GM12878 (cell line): ENCODE data around the gene WIPF1. TPM values are rescaled to one million over a fixed set of nuclear protein-coding genes. Genes with fewer than 3 reads are reported as not detected.
A peak's percentile ranks its signal among the peaks of the same experiment; 100 is the strongest.

Experiments
- ATAC-seq: fragments of 200-7000 bp; cut with Tn5 transposase; 3 replicates; pipeline ENCODE4 v1.9.1; 2020; ENCODE audit warnings: mild to moderate bottlenecking, moderate library complexity
- BruUV-seq: library from RNA; stranded (reverse); fragments of 400-500 nt; replicated peaks from 2 replicates; lab custom pipeline; 2021; lab: Mats Ljungman, UMichigan
- CTCF ChIA-PET: fragments of 300-600 bp; sonication (Branson Sonifier 250); formaldehyde crosslinking; extraction: SDS; loops from one replicate; lab custom pipeline; 2021; ENCODE audit warnings: inconsistent platforms; lab: Yijun Ruan, JAX
- POLR2A ChIA-PET: fragments of 350-600 bp; formaldehyde crosslinking; extraction: SDS; loops from one replicate; lab custom pipeline; 2021; ENCODE audit warnings: inconsistent platforms; lab: Charles Lee
- RAD21 ChIA-PET: fragments of 300-600 bp; sonication (Branson Sonifier 250); formaldehyde crosslinking; loops from one replicate; lab custom pipeline; 2023; ENCODE audit warnings: antibody characterized with exemption; ENCODE audit not compliant: unreplicated experiment; lab: Charles Lee
- SMC1A ChIA-PET: fragments of 300-600 bp; sonication (Branson Sonifier 250); formaldehyde crosslinking; loops from one replicate; lab custom pipeline; 2023; ENCODE audit not compliant: unreplicated experiment, uncharacterized antibody; lab: Charles Lee
- DNase-seq: peaks from one replicate; pipeline ENCODE4 v3.0.0-alpha.2; 2011; ENCODE audit warnings: low read depth, low spot score
- FAIRE-seq: peaks from 3 replicates; lab custom pipeline; 2011; peaks lifted over from hg19 to GRCh38; lab: Jason Lieb, UNC
- H2AFZ ChIP-seq: 2 replicates; pipeline ENCODE4 v1.6.0; 2011; ENCODE audit warnings: low read depth, low read length, control low read depth; ENCODE audit not compliant: control insufficient read depth
- H3K27ac ChIP-seq: 2 replicates; pipeline ENCODE4 v1.5.1; 2011; ENCODE audit warnings: control low read depth; ENCODE audit not compliant: control insufficient read depth, insufficient read depth
- H3K27me3 ChIP-seq, 2 experiments: replicated peaks in 1 of 2; 2 replicates each; pipeline versions ENCODE4 v1.6.0 to v1.6.1; 2011; ENCODE audit warnings: low read length in 1 of 2; ENCODE audit not compliant: control insufficient read depth in 2 of 2, insufficient read depth in 2 of 2
- H3K36me3 ChIP-seq, 2 experiments: 2 replicates each; pipeline ENCODE4 v1.5.1; 2011; ENCODE audit warnings: low read length in 1 of 2; ENCODE audit not compliant: control insufficient read depth in 2 of 2, insufficient read depth in 2 of 2
- H3K4me1 ChIP-seq: 2 replicates; pipeline ENCODE4 v1.6.1; 2011; ENCODE audit warnings: mild to moderate bottlenecking, low read length, moderate library complexity, mixed read lengths; ENCODE audit not compliant: control insufficient read depth, insufficient read depth
- H3K4me2 ChIP-seq: 2 replicates; pipeline ENCODE4 v1.6.0; 2011; ENCODE audit warnings: control low read depth; ENCODE audit not compliant: control insufficient read depth, insufficient read depth
- H3K4me3 ChIP-seq: fragments of 200-600 bp; sonication (generic); 2 replicates; pipeline ENCODE4 v1.5.1; 2016
- H3K79me2 ChIP-seq: 2 replicates; pipeline ENCODE4 v1.6.0; 2011; ENCODE audit warnings: low read length; ENCODE audit not compliant: control insufficient read depth, insufficient read depth
- H3K9ac ChIP-seq: 2 replicates; pipeline ENCODE4 v1.8.0; 2011; ENCODE audit warnings: low read length, control low read depth, mixed read lengths; ENCODE audit not compliant: control insufficient read depth, insufficient read depth
- H3K9me3 ChIP-seq: replicated peaks from 3 replicates; pipeline ENCODE4 v1.5.1; 2011; ENCODE audit warnings: mild to moderate bottlenecking, low read length; ENCODE audit not compliant: control insufficient read depth, insufficient read depth
- H4K20me1 ChIP-seq: 2 replicates; pipeline ENCODE4 v1.6.0; 2011; ENCODE audit not compliant: control insufficient read depth, insufficient read depth
- BACH1 ChIP-seq: fragments of 450-650 bp; IDR thresholded peaks from 2 replicates; pipeline ENCODE4 v1.6.1; 2017; ENCODE audit warnings: mild to moderate bottlenecking, borderline replicate concordance
- BMI1 ChIP-seq: fragments of 450-650 bp; IDR thresholded peaks from 2 replicates; pipeline ENCODE4 v1.6.1; 2016; ENCODE audit warnings: mild to moderate bottlenecking, moderate library complexity, borderline replicate concordance
- CREB1 ChIP-seq: IDR thresholded peaks from 2 replicates; pipeline ENCODE4 v1.6.1; 2012; ENCODE audit warnings: low read depth, mild to moderate bottlenecking, inconsistent platforms
- CREM ChIP-seq: IDR thresholded peaks from 2 replicates; pipeline ENCODE4 v1.6.1; 2014; ENCODE audit warnings: antibody characterized with exemption, low read depth
- ETV6 ChIP-seq, 2 experiments: fragments of 450-650 bp in 1 of 2; IDR thresholded peaks in 1 of 2; conservative IDR thresholded peaks in 1 of 2; 2 replicates each; pipeline ENCODE4 v1.6.1; 2014; ENCODE audit warnings: antibody characterized with exemption in 1 of 2, borderline replicate concordance in 1 of 2, low read depth in 1 of 2, mild to moderate bottlenecking in 1 of 2, moderate library complexity in 1 of 2
- EZH2 ChIP-seq: IDR thresholded peaks from 2 replicates; pipeline ENCODE4 v1.6.1; 2012; ENCODE audit warnings: low read depth, mild to moderate bottlenecking, control low read depth, inconsistent platforms, low read length, borderline replicate concordance; ENCODE audit not compliant: control insufficient read depth
- FOXK2 ChIP-seq: fragments of 450-650 bp; IDR thresholded peaks from 2 replicates; pipeline ENCODE4 v1.6.1; 2017; ENCODE audit warnings: mild to moderate bottlenecking, moderate library complexity
- KLF5 ChIP-seq: fragments of 450-650 bp; IDR thresholded peaks from 2 replicates; pipeline ENCODE4 v1.6.1; 2014; ENCODE audit warnings: mild to moderate bottlenecking; ENCODE audit not compliant: partially characterized antibody
- LARP7 ChIP-seq: fragments of 450-650 bp; IDR thresholded peaks from 2 replicates; pipeline ENCODE4 v1.6.1; 2017; ENCODE audit warnings: mild to moderate bottlenecking
- MEF2A ChIP-seq: IDR thresholded peaks from 2 replicates; pipeline ENCODE4 v1.6.1; 2011; ENCODE audit warnings: low read depth, mild to moderate bottlenecking, low read length, moderate library complexity; ENCODE audit not compliant: insufficient read depth
- NRF1 ChIP-seq: conservative IDR thresholded peaks from 2 replicates; pipeline ENCODE4 v1.6.1; 2011; ENCODE audit warnings: mild to moderate bottlenecking, low read depth, low read length, improper control_type of control experiment
- TCF12 ChIP-seq: IDR thresholded peaks from 2 replicates; pipeline ENCODE4 v1.6.1; 2011; ENCODE audit warnings: low read depth, mild to moderate bottlenecking, low read length
- YBX1 ChIP-seq: fragments of 450-650 bp; IDR thresholded peaks from 2 replicates; pipeline ENCODE4 v1.6.1; 2016; ENCODE audit warnings: antibody characterized with exemption
- ZNF622 ChIP-seq: fragments of 450-650 bp; IDR thresholded peaks from 2 replicates; pipeline ENCODE4 v1.6.1; 2017; ENCODE audit warnings: mild to moderate bottlenecking, inconsistent platforms
- WGBS: methylation state at CpG from one replicate; pipeline ENCODE4 v1.1.6; 2016; ENCODE audit warnings: low lambda C conversion rate; ENCODE audit not compliant: insufficient replicate concordance, insufficient coverage; ENCODE audit errors: missing lambda C conversion rate; 5-methylcytosine and 5-hydroxymethylcytosine counted together
- in situ Hi-C: fragments of 300-500 bp; cut with MboI; formaldehyde crosslinking; loops from 9 replicates; pipeline ENCODE4 v1.14.3; 2018; ENCODE audit warnings: mixed read lengths
- intact Hi-C: fragments of 100-400 bp; cut with micrococcal nuclease; formaldehyde crosslinking; loops from one replicate; pipeline ENCODE4 v1.14.2; 2022; ENCODE audit not compliant: unreplicated experiment
- polyA plus RNA-seq, 11 experiments: library from polyadenylated mRNA; depleted of rRNA in 4 of 11; unstranded in 6 of 11; stranded (reverse) in 5 of 11; fragments of >200 nt; fragmentation: Nextera tagmentation in 4 of 11; fragmentation: Illumina TruSeq in 1 of 11; extraction: Ambion mirVana in 4 of 11; extraction: Trizol in 1 of 11; gene quantifications; 1 replicate in 1 of 11; 2 replicates in 10 of 11; pipeline versions ENCODE4 v1.2.1 to v1.2.3, GENCODE V29; 2011 to 2016; ENCODE audit warnings: inconsistent platforms in 2 of 11, missing spikeins in 2 of 11, low read depth in 1 of 11
- total RNA-seq, 4 experiments: library from RNA; depleted of rRNA in 3 of 4; stranded (reverse); fragments of >200 nt in 3 of 4; fragmentation: Illumina TruSeq in 1 of 4; extraction: Trizol in 1 of 4; gene quantifications; 2 replicates each; pipeline versions ENCODE4 v1.2.1 to v1.2.3, GENCODE V29; 2013 to 2021
- TF ChIP-seq, protein P1 (sequence below): IDR thresholded peaks from 2 replicates; pipeline ENCODE4 v1.6.1; 2012; ENCODE audit warnings: low read depth, low read length, improper control_type of control experiment
- TF ChIP-seq, protein P2 (sequence below): fragments of 450-650 bp; IDR thresholded peaks from 2 replicates; pipeline ENCODE4 v1.6.1; 2017; ENCODE audit warnings: mild to moderate bottlenecking, moderate library complexity
- TF ChIP-seq, protein P3 (sequence below): fragments of 450-650 bp; IDR thresholded peaks from 2 replicates; pipeline ENCODE4 v1.6.1; 2016; ENCODE audit warnings: mild to moderate bottlenecking
- TF ChIP-seq, protein P4 (sequence below): IDR thresholded peaks from 2 replicates; pipeline ENCODE4 v1.6.1; 2011; ENCODE audit warnings: mild to moderate bottlenecking, low read depth, low read length, moderate library complexity; ENCODE audit not compliant: insufficient replicate concordance

WIPF1 gene
- total and polyA plus RNA-seq, 10 of the 15 experiments (the other 5 are each of a cell fraction or from before 2014, with no cell fraction given): 23.1 to 188 (median 68.9) TPM

DNA sequence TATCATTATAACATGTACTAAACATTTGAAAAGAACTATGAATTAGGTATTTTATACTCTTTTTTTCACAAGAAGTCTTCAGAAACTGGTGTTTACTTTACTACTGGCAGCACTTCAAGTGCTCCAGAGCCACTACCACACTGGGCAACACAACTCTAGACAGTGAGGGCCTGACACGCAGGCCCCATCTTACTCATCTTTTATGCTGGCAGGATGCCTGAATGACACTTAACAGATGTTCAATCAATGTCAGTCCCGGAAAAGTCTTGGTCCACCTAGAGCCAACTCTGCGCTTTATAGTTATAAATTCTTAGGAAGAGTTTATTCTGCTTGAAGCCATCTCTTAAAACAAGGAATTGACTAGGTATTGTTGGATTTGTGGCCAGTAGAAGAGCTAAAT lies 8.7 kb upstream of the WIPF1 start:
- FAIRE-seq (no peak), ATAC-seq (peak; percentile 54), DNase-seq (no peak)
- SMC1A ChIA-PET: interaction anchor here (2.6 to 31.8 kb wide), 6 partner anchors 3 to 144 kb away, joined by 14 to 537 read pairs (median 457); partner anchors contain the start of gene WIPF1
- in situ Hi-C loops: no loop called here
- H3K27ac ChIP-seq: peak overlapping the region; percentile 45
- BruUV-seq: no TSS peak
- H3K9me3 ChIP-seq: no peaks in the 10 kb centered on the region
- 26% methylated on average over 3 of the region's 3 CpGs for WGBS
- H3K36me3 ChIP-seq: 0 out of 4 replicates have a peak, but pooled peaks cover 0 to 5% of the 10 kb centered on the region in 2 experiments
- no peak overlapping the region for H3K4me2 ChIP-seq
- CTCF ChIA-PET: interaction anchor here (1.0 to 31.2 kb wide), 10 partner anchors 10 to 145 kb away, joined by 3 to 534 read pairs (median 10); no protein-coding TSS in a partner anchor
- intact Hi-C loops: no loop called here
- H3K4me1 ChIP-seq: peaks cover 52% of the 10 kb centered on the region
- no peaks in the 10 kb centered on the region for H3K27me3 ChIP-seq
- no peaks in the 10 kb centered on the region for H4K20me1 ChIP-seq
- peaks cover 21% of the 10 kb centered on the region for H3K79me2 ChIP-seq
- no peak overlapping the region for H3K9ac ChIP-seq
- H3K4me3 ChIP-seq: no peak overlapping the region
- RAD21 ChIA-PET: interaction anchor here (1.0 to 19.4 kb wide), 5 partner anchors 10 to 77 kb away, joined by 5 to 294 read pairs (median 34); partner anchors contain the start of gene WIPF1
- H2AFZ ChIP-seq: peak overlapping the region; percentile 40; the same call in 1 of the 2 replicates
- POLR2A ChIA-PET: interaction anchor here (1.2 to 10.9 kb wide), 2 partner anchors 10 to 28 kb away, joined by 5 to 246 read pairs; partner anchors contain the start of gene WIPF1
- TF ChIP-seq BACH1 (no peak), LARP7 (no peak), MEF2A (no peak), NRF1 (no peak), CREB1 (no peak), ZNF622 (no peak), FOXK2 (no peak), BMI1 (no peak), EZH2 (no peak), YBX1 (no peak), TCF12 (0 out of 2 replicates have a peak, but pooled peaks have one; percentile 18), CREM (peak; percentile 19; the same call in 1 of the 2 replicates), KLF5 (no peak), ETV6 (conservative IDR thresholded peaks at IDR 0.05 in 1 of 2, IDR thresholded peaks at IDR 0.05 in 1 of 2; ENCODE audit: borderline replicate concordance in 1 of 2, low read depth in 1 of 2) (no peak)
- TF ChIP-seq, protein P1, sequence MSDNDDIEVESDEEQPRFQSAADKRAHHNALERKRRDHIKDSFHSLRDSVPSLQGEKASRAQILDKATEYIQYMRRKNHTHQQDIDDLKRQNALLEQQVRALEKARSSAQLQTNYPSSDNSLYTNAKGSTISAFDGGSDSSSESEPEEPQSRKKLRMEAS: no peak
- TF ChIP-seq, protein P2, sequence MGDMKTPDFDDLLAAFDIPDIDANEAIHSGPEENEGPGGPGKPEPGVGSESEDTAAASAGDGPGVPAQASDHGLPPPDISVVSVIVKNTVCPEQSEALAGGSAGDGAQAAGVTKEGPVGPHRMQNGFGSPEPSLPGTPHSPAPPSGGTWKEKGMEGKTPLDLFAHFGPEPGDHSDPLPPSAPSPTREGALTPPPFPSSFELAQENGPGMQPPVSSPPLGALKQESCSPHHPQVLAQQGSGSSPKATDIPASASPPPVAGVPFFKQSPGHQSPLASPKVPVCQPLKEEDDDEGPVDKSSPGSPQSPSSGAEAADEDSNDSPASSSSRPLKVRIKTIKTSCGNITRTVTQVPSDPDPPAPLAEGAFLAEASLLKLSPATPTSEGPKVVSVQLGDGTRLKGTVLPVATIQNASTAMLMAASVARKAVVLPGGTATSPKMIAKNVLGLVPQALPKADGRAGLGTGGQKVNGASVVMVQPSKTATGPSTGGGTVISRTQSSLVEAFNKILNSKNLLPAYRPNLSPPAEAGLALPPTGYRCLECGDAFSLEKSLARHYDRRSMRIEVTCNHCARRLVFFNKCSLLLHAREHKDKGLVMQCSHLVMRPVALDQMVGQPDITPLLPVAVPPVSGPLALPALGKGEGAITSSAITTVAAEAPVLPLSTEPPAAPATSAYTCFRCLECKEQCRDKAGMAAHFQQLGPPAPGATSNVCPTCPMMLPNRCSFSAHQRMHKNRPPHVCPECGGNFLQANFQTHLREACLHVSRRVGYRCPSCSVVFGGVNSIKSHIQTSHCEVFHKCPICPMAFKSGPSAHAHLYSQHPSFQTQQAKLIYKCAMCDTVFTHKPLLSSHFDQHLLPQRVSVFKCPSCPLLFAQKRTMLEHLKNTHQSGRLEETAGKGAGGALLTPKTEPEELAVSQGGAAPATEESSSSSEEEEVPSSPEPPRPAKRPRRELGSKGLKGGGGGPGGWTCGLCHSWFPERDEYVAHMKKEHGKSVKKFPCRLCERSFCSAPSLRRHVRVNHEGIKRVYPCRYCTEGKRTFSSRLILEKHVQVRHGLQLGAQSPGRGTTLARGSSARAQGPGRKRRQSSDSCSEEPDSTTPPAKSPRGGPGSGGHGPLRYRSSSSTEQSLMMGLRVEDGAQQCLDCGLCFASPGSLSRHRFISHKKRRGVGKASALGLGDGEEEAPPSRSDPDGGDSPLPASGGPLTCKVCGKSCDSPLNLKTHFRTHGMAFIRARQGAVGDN: peak; percentile 72
- TF ChIP-seq, protein P3, sequence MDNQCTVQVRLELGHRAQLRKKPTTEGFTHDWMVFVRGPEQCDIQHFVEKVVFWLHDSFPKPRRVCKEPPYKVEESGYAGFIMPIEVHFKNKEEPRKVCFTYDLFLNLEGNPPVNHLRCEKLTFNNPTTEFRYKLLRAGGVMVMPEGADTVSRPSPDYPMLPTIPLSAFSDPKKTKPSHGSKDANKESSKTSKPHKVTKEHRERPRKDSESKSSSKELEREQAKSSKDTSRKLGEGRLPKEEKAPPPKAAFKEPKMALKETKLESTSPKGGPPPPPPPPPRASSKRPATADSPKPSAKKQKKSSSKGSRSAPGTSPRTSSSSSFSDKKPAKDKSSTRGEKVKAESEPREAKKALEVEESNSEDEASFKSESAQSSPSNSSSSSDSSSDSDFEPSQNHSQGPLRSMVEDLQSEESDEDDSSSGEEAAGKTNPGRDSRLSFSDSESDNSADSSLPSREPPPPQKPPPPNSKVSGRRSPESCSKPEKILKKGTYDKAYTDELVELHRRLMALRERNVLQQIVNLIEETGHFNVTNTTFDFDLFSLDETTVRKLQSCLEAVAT: no peak
- TF ChIP-seq, protein P4, sequence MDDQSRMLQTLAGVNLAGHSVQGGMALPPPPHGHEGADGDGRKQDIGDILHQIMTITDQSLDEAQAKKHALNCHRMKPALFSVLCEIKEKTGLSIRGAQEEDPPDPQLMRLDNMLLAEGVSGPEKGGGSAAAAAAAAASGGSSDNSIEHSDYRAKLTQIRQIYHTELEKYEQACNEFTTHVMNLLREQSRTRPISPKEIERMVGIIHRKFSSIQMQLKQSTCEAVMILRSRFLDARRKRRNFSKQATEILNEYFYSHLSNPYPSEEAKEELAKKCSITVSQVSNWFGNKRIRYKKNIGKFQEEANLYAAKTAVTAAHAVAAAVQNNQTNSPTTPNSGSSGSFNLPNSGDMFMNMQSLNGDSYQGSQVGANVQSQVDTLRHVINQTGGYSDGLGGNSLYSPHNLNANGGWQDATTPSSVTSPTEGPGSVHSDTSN: peak; percentile 82
